CD4-positive, alpha-beta T cell treated with Interleukin-15 for 1 hour (primary cell): ENCODE measurements around the gene GPR25.
A peak's percentile ranks its signal among the peaks of the same experiment; 100 is the strongest.

ENCODE experiments used
- DNase-seq: peaks from one replicate; pipeline ENCODE4 v3.0.0-alpha.2; 2020

GPR25 gene

DNA sequence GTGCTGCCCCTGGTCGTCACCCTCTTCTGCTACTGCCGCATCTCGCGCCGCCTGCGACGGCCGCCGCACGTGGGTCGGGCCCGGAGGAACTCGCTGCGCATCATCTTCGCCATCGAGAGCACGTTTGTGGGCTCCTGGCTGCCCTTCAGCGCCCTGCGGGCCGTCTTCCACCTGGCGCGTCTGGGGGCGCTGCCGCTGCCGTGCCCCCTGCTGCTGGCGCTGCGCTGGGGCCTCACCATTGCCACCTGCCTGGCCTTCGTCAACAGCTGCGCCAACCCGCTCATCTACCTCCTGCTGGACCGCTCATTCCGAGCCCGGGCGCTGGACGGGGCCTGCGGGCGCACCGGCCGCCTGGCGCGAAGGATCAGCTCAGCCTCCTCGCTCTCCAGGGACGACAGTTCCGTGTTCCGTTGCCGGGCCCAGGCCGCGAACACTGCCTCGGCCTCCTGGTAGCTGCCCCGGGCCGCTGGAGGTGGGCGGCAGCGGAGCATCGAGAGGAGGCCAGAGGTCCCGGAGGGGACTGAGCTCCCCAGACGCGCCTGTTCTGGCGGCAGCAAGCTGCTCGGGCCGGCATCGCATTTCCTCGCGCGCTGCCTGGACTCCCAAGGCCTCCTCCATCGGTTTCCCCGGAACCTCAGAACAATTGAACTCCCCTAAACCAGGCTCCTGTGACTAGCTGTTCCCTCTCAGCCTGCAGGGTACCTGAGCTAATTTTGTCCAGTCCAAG lies 1.1 kb downstream of the GPR25 start:
- no peak for DNase-seq

DNA sequence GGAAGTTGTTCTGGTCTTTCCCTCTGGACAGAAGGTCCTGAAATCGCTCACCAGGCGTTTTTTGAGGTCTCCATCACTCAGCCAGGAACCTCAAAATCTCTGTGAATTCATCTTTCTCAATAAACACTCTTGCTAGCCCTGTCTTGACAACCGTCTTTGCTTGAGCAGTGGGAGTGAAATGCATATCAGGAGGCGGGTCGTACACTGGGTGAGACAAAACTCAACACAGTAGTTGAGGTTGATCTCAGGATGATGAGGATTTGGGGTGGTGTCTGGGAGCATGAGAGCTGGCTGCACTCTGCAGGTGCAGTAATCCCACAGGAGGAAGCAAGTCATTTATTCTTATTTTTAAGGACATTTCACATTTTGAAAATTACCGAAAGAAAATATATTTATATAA lies 1.9 kb downstream of the GPR25 start:
- no peak for DNase-seq

DNA sequence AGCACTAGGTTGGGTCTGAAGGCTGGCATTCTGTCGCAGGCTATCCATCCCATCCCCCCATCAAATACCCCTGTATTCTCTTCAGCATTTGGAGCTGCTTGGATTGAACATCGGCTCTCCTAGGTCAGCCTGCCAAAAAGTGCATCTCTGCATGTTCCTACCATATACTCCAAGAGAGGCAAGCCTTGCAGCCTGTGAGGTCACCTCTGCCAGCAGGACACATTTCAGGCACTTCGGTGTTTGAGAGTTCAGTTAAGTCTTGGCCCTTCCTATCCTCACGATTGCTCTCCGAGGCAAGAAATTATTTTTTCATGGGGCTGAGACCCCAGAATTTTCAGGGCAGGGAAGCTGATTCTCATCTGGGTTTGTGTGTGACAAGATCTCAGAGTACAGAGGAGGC lies 2.6 kb downstream of the GPR25 start:
- no peak for DNase-seq

DNA sequence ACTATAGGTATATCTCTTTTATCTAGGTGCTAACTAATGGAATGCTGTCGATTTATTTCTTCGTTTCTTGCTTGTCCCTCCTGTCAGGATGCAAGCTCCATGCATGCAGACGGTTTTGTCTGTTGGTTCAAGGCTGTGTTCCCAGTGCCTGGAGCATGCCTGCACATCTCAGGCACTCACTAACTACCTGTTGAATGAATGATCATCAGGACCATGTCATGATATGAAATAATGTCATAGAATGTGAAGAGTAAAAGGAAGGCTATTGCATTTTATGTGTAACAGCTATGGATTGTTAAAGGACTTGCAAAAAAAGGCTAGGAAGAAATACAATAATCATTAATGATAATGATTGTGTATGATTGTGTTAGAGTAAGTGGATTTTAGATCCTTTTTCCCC lies 4.2 kb downstream of the GPR25 start:
- DNase-seq = no peak

DNA sequence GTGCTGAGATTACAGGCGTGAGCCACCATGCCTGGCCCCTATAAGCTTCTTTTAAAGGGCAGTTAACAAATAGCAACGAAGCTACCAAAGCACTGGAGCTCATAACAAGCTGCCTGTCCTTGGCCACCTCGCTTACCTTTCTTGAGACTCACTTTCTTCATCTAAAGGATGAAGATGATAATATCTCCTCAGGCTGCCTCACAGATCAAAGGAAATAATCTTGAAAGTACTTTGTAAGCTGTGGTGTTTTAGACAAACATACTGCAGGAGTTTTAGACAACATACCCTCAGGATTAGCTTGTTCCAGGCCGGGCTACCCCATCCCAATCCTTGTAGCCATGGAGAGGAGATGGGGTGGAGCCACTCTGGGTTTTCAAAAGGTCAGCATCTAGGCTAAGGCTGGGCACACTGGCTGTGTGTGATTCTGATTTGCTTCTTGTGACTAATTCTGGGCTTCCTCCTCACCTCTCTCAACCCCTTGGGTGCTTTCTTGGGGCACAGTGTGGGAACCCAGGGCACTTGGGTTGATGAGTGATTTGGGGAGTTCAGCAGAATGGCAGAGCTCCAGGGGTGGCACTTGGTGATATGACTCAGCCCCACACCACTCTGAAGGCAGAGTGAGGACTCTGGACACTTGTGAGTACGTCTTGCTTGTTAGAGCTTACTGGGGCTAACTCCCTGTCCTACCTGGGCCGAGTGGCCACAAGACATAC lies 5.2 kb downstream of the GPR25 start:
- DNase-seq = peak; percentile 17

DNA sequence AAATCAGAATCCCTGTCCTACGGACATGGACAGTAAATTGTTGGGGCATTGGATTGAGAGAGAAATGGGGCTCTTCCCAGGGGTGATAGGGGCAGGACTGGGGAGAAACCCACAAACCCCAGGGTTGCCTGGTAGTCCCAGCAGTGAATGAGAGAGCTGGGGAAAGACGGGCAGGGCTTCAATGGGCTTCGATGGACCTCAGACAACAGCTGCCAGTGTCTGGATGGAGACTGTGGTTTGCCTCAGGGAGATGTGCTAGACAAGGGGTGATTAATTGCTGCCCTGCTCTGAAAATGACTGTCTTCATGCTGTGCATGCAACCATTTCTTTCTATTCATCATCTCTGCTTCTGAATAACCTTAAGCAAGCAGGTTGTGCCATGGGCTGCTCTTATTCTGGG lies 7.4 kb downstream of the GPR25 start:
- DNase-seq = peak; percentile 14

DNA sequence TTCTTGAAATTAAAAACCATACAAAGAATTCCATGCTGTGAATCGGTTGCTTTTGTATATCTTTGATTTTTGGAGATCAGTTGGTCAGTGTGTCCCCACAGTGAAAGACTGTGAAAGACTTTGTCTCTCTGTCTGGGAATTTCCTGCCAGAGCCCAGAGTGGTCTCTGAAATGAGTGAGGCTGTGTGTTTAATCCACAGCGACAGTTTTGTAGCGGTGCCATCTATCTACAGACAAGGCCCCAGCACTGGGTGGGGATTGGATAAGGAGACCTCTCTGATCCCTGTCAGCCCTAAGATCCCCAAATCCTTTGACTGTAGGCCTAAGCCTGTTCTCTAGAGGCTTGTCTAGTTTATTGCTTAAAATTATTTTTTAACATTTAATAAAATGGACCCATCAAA lies 10.3 kb downstream of the GPR25 start:
- no peak for DNase-seq

DNA sequence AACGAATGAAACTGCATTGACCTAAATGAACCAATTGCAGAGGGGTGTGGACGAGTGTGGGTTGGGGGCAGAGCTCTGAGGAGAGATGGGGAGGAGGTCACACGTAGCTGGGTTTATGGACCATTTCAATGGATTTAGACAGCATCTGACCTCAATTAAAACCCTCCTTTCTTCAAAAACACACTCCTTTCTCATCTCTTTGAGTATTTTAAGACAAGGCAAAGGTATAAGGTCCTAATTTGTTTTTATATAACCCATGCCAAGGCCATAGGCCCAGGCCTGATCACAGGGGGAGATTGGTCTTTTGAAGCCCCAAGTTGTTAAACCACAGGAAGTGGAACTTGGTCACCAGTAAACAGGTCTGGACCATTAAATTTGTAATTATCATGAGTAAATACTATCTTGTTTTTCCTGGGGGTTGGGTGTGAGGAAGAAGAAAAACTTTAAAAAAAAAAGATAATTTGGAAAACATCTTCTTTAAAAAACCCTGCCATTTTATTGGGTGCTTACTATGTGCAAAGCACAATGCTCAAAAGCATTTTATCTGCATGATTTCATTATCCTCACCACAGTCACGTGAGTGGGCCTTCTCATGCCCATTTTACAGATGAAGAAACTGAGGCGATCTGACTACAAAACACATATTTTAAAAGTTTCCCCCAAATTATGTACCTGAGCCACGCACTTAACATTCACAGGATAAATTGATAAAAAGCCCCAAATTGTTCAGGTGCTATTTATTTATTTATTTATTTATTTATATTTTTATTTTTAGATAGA lies 13.0 kb downstream of the GPR25 start:
- peak; percentile 6 for DNase-seq

DNA sequence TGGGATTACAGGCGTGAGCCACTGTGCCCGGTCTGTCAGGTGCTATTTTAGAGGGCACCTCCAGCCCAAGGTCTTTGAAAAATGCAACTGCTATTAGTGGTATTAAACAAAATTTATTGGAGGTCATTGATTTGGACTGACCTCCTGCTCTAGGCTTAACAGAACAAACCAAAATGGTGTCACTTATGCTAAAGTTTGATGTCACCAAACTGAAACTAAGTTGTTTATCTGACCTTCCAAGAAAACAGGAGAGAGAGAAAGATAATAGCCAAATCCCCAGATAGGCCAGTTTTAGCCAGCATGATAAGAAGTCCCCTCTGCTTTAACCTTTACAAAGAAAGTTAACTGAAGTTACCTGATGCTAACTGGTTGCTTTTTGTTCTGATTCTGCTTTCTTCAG lies 13.8 kb downstream of the GPR25 start:
- no peak for DNase-seq

DNA sequence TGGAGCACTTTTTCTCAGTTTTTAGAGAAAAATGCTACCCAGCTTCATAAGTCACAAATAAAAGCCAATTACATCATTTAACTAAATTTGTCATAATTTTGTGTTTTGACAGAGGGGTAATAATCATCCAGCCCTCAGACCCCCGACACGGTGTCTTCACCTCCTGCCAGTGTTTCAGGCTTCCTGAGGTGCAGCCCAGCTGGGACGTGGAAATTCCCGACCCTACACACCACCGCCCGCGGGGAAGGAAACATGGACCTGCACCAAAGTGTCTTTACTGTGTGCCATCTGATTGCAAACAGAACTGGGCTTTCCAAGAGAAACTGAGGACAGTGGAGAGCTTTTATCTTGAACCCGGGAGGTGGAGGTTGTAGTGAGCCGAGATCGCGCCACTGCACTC lies 14.3 kb downstream of the GPR25 start:
- DNase-seq = no peak

DNA sequence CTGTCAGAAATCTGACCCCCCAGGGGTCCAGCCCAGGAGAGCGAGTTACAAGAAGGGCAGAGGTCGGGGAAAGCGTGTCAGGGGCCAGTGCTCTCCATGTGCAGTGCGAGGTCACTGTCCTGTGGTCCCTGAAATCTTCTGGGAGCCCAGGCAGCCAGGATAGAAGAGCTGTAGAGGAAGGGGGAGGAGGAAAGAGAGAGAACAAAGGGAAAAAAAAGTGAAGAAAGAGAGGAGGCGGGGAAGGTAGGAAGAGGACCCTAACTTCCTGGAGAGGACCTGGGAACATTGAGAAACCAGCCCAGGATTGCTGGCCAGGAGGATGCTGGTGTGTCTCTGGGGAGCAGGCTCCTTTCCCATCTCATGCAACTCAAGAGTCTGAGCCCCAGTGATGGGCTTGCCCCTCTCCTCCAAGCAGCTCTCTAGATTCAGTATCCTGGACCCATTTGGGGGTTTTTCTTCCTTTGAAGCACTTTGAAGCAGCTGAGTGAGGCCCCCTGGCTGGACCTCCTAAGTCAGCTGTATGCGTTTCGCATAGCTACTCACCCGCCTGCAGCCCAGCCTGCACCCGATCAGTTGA lies 15.1 kb downstream of the GPR25 start:
- DNase-seq = no peak

DNA sequence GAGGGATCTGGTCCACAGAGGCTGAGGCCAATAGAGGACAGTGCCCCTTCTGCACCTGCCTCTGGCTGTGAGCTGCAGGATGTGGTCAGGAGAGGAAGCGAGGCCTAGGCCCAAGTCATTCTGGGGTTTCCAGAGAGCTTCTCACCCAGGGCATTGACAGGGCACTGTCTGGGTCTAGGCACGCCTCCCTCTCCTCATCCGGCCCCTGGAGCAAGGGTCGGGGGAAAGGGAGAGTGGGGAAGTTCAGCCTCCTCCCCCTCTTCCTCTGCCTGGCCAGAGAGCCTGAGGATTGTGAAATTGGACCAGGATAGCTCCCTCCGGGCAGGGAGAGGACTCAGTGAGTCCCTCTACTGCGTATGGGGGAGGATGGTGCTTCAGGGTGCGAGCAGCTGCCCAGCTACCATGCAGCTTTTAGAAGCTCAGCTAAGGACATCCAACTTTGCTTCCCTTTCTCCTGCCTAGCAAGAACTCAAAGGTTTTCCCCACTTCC lies 15.6 kb downstream of the GPR25 start:
- peak; percentile 78 for DNase-seq

DNA sequence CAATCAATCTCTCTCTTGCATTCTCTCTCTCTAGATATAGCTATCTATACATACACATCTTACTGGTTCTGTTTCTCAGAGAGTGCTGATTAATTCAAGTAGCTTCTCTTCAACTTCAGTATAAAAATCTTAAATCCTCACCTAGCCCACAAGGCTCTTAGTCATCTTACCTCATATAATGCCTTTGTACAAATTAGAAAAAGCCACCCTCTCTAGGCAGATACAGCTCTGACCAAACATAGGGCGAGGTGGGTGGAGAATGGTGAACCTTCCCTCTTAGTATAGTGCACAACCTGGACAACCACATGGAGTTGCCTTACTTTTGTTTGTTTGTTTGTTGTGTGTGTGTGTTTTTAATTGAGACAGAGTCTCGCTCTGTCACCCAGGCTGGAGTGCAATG lies 16.8 kb downstream of the GPR25 start:
- DNase-seq = no peak

DNA sequence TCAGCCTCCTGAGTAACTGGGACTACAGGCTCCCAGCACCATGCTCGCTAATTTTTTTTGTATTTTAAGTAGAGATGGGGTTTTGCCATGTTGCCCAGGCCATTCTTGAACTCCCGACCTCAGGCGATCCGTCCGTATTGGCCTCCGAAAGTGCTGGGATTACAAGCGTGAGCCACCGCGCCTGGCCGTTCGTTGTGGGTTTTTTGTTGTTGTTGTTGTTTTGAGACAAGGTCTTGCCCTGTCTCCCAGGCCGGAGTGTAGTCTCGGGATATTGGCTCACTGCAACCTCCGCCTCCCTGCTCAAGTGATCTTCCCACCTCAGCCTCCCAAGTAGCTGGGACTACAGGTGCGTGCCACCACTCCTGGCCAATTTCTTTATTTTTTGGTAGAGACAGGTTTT lies 17.2 kb downstream of the GPR25 start:
- no peak for DNase-seq

DNA sequence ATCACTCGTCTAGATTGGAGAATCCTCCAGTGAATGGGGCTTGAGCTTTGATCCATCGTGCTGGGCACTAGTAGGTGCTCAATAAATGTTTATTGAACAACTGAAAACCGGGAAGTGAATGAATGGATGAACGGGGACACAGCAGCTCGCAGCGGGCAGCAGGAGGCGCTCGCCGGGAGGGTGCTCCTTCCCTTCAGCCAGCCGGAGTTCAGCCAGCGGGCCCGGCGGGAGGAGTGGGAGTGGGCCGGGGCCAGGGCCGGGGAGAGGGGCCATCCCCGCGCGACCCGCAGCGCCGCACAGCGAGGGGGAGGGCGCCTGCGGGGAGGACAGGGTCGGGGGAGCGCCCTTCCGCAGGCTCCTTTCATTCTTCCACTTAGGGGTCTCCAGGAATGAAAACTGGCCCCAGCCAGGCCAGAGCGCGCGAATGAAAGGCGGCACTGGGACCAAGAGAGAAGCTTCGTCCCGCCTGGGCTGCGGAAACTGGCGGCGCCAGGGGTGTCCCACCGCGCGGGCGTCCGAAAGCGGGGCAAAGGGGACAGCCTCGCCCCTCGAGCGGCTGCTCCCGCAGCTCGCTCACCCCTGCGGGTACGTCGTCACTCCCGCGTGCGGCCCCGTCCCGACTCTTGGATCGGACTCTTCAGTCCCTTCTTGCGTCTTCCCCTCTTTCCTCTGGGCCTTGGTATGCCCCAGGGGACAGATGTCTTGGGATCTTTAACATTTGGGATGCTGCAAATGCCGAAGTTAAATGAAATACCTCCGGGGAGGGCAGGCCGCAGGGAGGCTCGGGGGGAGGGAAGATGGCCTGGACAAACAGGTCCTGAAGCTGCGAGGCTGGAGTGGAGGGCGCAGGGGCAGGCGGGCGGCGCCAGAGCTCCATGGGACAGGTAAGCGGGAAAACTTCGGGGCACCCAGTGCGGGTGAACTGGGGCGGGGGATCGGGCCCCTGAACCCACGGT lies 18.3 kb downstream of the GPR25 start:
- no peak for DNase-seq

DNA sequence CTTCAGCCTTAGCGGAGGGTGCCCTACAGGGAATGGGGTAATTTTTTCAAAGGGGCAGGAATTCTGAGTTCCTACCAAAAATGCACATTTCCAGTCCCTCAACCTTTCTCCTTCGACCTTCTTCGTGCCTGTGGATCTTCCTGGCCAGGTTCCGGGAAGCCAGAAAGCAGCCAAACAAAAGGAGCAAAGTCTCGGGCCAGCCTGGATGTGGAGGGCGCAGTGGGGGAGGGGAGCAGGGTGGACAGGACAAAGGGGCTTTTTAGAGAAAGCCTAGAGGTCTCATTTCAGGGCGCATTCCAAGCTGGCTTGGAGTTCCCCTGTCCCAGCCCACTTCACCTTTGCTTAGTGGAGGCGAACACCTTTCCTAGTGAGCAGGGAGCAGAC lies 19.0 kb downstream of the GPR25 start:
- DNase-seq = no peak

DNA sequence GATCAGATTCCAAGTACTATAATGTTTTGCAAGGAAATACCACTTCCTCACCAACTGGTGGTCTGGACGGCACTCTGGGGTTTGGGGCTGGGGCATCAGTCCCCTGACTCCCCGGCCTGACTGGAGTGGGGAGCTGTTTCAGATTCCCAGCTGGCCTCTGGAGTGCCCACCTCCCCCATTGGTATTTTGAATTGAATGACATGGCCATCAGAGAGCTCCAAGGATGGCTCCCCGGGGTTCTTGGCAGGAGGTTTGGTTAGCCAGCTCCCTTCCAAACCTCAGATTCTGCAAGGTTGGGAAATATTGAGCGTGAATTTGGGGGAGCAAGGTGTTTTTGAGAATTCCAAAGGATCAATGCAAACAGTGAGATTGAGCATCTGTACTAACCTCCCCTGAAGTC lies 19.8 kb downstream of the GPR25 start:
- no peak for DNase-seq

DNA sequence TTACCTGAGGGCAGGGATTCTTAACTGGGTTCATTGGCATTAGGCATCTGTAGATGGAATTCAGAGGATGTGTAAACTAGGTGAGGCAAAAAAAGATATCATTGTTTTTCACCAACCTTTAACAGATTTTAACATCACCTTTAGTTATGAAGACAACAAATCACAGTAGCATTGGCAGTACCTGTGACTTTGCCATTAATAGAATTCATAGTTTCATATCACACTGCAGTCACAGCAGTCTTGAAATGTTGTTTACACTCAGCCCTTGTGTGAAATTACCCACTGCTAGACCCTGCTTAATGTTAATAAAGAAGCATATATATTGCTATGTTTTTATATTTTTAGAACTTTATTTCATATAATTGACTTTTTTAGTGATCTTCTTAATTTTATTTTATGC lies 20.2 kb downstream of the GPR25 start:
- DNase-seq = no peak

DNA sequence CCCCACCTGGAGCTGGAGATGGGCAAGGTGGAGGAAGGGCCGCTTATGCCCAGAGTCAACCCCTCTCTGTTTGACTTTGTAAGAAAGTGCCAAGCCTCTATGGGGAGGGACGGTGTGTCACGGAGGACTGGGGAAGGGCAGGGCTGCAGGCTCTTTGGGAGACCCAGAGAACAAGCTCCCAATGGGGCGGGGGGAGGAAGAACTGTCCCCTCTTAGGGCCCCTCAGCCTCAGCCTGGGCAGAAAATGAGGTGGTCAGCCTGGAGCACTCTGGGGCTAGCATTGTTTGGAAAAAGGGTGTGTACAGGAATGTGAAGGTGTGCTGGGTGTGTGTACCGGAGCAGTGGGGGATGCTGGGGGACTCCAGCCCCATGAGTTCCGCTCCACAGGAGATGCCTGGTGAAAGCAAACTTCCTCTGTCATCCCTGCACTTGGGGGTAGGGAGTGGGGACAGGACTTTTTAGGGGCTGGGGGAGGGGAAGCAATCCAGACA lies 20.7 kb downstream of the GPR25 start:
- no peak for DNase-seq

DNA sequence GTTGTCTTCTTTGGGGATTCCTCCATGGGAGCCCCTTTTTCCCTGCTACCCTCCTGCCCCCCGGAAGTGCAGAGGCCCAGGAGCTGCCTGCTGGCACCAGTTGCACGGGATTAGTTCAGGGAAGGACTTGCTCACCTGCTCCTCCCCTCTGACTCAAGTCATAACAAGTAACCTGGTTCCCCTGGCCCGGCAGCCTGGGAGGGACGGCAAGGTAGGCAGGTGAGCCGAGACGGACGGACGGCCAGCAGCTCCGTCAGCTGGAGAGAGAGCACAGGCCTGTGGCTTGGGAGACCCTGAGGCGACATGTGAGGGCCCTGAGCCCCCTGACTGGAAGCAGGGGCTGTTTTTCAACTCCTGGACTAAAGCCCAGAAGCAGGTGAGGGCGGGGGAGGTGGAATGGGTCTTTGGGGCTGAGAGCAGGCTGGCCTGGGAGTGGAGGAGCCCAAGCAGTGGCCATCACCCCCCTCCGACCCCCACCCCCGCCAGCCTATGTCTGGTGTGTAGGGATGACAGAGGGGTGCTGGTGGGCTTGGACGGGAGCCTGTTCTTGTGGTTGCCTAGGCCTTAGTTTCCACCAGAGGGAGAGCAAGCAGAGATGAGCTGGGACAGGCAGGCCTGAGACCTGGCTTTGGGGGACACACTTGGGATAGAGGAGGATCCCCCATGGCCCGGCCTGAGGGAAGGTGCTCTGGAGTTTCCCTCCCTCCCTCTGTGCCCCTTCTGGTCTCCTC lies 22.1 kb downstream of the GPR25 start, which contains the start of gene INAVA:
TSS of gene INAVA (plus strand) at position 189 of the 731 bp plus-strand sequence. CDS start 3,501 bp downstream, outside the sequence.
- DNase-seq = no peak

DNA sequence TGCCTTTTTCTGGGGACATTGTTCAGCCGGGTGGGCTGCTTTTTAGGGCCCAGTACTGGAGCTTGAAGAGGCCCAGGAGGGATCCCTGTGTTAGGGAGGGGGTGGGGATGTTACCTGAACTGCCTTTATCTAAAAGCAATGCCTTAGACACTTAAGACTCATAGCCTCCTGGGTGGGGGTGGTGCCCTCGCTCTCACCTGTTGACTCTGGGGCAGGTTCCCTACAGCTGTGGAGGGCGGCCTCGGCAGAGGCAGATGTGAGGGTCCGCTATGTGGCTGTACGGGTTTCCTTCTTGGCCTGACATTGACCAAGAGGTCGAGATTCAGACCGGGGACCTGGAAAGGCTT lies 22.6 kb downstream of the GPR25 start:
- DNase-seq = no peak
